ENCODE measurements around the gene BCAS4.

The BCAS4 gene

DNA sequence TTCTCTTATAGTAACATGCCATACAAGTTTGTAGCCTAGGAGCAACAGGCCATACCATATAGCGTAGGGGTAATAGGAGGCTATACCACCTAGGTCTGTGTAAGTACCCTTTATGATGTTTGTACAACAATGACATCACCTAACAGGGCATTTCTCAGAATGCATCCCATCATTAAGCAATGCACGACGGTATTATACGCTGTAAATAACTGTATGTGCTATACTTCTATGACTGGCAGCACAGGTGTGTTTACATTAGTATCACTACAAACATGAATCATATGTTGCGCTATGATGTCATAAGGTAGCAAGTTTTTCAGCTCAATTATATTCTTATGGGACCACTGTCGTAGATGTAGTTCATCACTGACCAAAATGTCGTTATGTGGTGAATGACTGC is 105.4 kb downstream of the BCAS4 start:
- TF ChIP-seq POLR2A (IDR thresholded peaks at IDR 0.05; ENCODE audit: extremely low read depth, insufficient read length) (no peak), MAX (IDR thresholded peaks at IDR 0.05; ENCODE audit: low read depth, low read length) (no peak), CTCF (IDR thresholded peaks at IDR 0.05; ENCODE audit: low read depth, low read length) (no peak), MYC (IDR thresholded peaks at IDR 0.05; ENCODE audit: low read depth, low read length) (no peak)
- no peak overlapping the region for H3K4me3 ChIP-seq (ENCODE audit: low read depth, low read length)
- DNase-seq (ENCODE audit: low read depth) = no peak

DNA sequence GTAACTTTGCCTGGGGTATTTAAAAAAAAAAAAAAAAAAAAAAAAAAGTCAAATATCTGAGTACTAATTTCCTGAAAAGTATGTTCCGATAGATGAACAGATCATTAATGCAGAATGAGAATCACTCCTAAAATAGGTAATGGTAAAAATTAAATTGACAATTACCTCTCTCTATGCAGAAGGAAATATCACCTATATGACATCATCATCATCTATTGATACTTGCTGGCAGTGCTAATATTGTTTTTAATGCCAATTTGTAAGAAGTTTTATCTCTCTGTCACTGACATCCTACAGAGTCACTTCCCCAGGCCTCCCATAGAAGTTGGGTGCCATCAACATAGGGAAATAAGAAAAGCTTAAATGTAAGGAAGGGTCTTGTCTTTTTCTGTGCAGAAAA is 106.4 kb downstream of the BCAS4 start:
- no peak for TF ChIP-seq POLR2A (IDR thresholded peaks at IDR 0.05; ENCODE audit: extremely low read depth, insufficient read length)
- no peak for TF ChIP-seq MAX (IDR thresholded peaks at IDR 0.05; ENCODE audit: low read depth, low read length)
- TF ChIP-seq CTCF (IDR thresholded peaks at IDR 0.05; ENCODE audit: low read depth, low read length) = no peak
- no peak for TF ChIP-seq MYC (IDR thresholded peaks at IDR 0.05; ENCODE audit: low read depth, low read length)
- no peak overlapping the region for H3K4me3 ChIP-seq (ENCODE audit: low read depth, low read length)
- no peak for DNase-seq (ENCODE audit: low read depth)

DNA sequence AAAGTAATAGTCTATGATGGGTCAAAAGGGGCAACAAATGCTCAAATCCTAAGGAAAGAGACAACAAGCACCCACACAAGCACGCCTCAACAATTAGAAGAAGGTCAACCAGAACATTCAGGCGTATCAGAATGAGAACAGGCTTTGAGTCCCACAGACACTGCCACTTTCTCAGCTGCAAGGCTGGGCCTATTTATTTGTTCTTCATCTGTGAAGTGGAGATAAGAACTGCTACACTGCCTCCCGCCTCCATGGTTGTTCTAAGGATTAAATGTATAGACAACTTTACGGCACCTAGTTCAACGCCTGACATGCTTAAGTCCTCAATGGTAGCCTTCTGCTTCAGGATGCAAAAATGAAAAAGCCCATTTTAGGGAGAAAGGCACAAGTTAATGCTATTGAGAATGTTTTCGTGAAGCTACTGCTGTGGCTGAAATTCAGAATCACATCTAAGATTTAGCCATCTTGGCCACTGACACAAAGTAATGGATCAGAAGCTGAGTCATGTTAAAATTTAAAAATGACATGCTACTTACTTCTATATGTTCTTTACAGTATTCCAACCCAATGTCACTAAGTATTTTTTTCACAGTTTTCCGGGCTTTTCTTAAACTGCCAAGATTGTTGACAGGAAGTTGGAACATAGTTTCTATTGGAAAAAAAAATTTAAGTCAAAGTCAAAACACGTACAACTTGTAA is 108.6 kb downstream of the BCAS4 start:
- TF ChIP-seq POLR2A (IDR thresholded peaks at IDR 0.05; ENCODE audit: extremely low read depth, insufficient read length) = no peak
- no peak for TF ChIP-seq CTCF (IDR thresholded peaks at IDR 0.05; ENCODE audit: low read depth, low read length)
- no peak for TF ChIP-seq MAX (IDR thresholded peaks at IDR 0.05; ENCODE audit: low read depth, low read length)
- TF ChIP-seq MYC (IDR thresholded peaks at IDR 0.05; ENCODE audit: low read depth, low read length) = no peak
- DNase-seq (ENCODE audit: low read depth) = no peak
- no peak overlapping the region for H3K4me3 ChIP-seq (ENCODE audit: low read depth, low read length)

- H3K4me3 ChIP-seq (ENCODE audit: low read depth, low read length) = no peak overlapping the region
- DNase-seq (ENCODE audit: low read depth) = no peak
- TF ChIP-seq POLR2A (IDR thresholded peaks at IDR 0.05; ENCODE audit: extremely low read depth, insufficient read length) (no peak), MYC (IDR thresholded peaks at IDR 0.05; ENCODE audit: low read depth, low read length) (no peak), MAX (IDR thresholded peaks at IDR 0.05; ENCODE audit: low read depth, low read length) (no peak), CTCF (IDR thresholded peaks at IDR 0.05; ENCODE audit: low read depth, low read length) (no peak)
Measured at GRCh38 chr20:50904067-50904570, 109.3 kb downstream of the BCAS4 start.

GRCh38 chr20:50909413-50909812 is 114.6 kb downstream of the BCAS4 start:
- no peak for TF ChIP-seq MYC (IDR thresholded peaks at IDR 0.05; ENCODE audit: low read depth, low read length)
- TF ChIP-seq MAX (IDR thresholded peaks at IDR 0.05; ENCODE audit: low read depth, low read length) = no peak
- no peak for TF ChIP-seq POLR2A (IDR thresholded peaks at IDR 0.05; ENCODE audit: extremely low read depth, insufficient read length)
- no peak for TF ChIP-seq CTCF (IDR thresholded peaks at IDR 0.05; ENCODE audit: low read depth, low read length)
- DNase-seq (ENCODE audit: low read depth) = no peak
- no peak overlapping the region for H3K4me3 ChIP-seq (ENCODE audit: low read depth, low read length)
